Stimulated activated naive CD8-positive, alpha-beta T cell treated with anti-CD3 and anti-CD28 coated beads, Interleukin-15, Interleukin-2, amounts not matched to agents 100 U/mL and 50 U/mL, for 24 hours (primary cell): ENCODE data around the gene TNFAIP8L1.
"Not testable (repeated sequence)": the region's sequence is repeated elsewhere in the genome, so short reads cannot be mapped to it uniquely, and the experiment has no call there.

Experiments
- ATAC-seq: fragments of 150-1000 bp; cut with Tn5 transposase; one replicate; pipeline ENCODE4 v1.10.0; 2021
- DNase-seq: peaks from one replicate; pipeline ENCODE4 v3.0.0; 2021

The TNFAIP8L1 gene

DNA sequence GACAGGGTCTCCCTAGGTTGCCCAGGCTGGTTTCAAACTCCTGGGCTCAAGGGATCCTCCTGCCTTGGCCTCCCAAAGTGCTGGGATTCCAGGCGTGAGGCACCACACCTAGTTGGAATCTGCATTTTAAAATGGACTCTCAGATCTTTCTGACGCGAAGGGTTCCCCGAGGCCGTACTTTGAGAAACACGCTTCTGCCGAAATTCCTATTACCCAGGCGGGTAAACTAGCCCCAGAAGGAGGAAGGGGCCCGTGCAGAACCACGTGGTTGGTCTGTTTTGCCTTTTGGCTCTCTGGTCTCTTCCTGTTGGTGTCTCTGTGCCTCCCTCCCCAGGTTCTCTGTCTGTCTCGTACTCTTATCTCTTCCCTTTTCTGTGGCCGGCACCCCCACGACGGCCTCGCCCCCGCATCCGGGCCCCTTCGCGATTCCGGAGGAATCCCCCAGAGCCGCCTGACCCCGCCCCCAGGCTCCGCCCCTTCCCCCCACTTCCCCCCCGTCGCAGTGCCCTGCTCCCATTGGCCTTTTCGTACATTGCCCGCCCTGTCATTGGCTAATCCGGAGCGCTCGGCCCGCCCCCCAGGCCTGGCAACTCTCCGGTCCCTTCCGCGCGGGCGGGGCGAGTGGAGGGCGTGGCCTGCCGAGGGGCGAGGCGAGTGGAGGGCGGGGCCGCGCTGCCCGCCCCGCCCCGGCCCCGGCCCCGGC, at the start of gene TNFAIP8L1:
Gene TNFAIP8L1 (plus strand): TSS at position 689 of the 703 bp plus-strand sequence. CDS start 12,354 bp downstream, outside the sequence.
- ATAC-seq (peak; percentile 91), DNase-seq (peak; percentile 100)

- DNase-seq: peak; percentile 37
- ATAC-seq: peak; percentile 66
Measured at GRCh38 chr19:4589579-4590410, 49.5 kb upstream of the TNFAIP8L1 start.

DNA sequence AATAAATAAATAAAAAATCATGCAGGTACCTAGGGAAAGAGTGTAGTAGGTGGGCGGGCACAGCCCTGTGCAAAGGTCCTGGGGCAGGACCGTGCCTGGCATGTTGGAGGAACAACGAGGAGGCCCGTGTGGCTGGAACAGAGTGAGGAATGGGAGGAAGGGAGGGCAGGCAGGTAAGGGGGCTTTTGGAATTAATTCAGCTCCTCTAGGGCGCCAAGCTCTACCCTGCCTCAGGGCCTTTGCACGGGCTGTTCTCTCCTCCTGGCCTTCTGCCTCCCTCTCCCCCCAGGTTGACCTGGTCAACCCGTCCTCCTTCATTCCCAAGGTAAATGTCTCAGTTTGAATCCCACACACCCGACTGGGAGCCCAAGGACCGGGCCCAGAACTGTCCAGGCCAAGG, 48.8 kb upstream of the TNFAIP8L1 start:
- ATAC-seq (no peak), DNase-seq (no peak)

GRCh38 chr19:4591320-4591719, 48.0 kb upstream of the TNFAIP8L1 start:
- no peak for ATAC-seq
- DNase-seq: no peak

DNA sequence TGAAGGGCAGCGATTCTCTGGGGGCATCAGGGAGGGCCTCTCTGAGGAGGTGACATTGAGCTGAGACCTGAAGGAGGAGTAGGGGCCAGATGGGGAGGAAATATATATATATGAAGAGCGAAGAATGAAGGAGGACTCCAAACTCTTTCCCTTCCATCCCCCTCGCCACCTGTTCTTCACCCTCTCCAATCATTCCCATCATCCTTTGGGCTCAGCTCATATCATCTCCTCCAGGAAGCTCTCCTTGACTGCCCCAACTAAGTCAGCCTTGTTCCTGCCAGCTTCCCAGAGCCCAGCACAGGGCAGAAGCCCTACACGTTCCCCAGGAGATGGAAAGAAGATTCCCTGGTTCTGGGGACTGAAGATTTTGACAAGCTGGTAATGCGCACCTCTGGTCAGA, 46.9 kb upstream of the TNFAIP8L1 start:
- DNase-seq (no peak), ATAC-seq (no peak)

- DNase-seq: no peak
- ATAC-seq: no peak
Measured at GRCh38 chr19:4593409-4593851, 45.9 kb upstream of the TNFAIP8L1 start.

DNA sequence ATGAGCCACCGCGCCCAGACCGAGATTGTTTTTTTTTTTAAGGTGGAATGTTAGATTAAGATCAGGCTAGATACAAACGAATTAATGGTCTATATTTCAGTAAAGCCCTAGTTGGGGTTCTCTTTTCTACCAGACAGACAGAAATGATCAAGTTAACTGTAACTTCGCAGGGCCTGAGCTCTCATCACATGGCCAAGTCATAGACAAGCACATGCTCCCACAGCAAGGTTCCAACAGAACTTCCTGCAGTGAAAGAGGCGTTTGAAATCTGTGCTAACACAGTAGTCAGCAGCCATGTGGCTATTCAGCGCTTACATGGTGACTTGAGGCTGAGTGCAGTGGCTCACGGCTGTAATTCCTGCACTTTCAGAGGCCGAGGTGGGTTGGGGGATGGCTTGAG, 45.1 kb upstream of the TNFAIP8L1 start:
- ATAC-seq: no peak
- no peak for DNase-seq

- not testable (repeated sequence) for ATAC-seq, DNase-seq
Measured at GRCh38 chr19:4595158-4595557, 44.2 kb upstream of the TNFAIP8L1 start.

- no peak for DNase-seq
- ATAC-seq: no peak
Measured at GRCh38 chr19:4596033-4596904, 43.0 kb upstream of the TNFAIP8L1 start.

DNA sequence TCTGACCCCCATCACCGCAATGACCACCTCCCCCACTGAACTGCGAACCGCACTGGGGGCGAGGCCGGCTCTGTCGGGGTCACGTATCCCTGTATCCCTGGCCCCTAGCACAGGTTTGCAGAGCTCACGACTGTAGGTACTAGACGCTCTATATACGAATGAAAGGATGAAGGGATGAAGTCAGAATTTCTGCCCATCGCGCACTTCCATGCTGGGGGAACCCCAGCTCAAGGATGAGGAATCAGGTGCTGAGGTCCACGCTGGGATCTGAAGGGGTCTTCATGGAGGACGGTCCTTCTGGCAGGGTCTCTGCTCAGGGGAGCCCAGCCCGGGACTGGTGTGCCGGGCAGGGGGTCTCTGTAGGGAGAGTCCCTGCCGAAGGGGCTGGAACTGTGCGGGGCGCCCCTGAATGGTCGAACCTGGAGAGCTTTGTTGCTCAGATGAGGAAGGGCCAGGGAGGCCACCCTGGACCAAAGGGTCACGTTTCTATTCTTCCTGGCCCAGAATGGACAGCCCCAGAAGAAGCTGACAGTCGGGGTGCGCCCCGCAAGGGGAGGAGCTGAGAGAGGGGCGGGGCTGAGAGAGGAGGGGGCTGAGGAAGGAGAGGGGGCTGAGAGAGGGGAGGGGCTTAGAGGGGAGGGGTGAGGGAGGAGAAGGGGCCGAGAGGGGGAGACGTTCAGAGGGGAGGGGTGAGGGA, 41.9 kb upstream of the TNFAIP8L1 start:
- ATAC-seq (peak; percentile 12), DNase-seq (peak; percentile 28)

DNA sequence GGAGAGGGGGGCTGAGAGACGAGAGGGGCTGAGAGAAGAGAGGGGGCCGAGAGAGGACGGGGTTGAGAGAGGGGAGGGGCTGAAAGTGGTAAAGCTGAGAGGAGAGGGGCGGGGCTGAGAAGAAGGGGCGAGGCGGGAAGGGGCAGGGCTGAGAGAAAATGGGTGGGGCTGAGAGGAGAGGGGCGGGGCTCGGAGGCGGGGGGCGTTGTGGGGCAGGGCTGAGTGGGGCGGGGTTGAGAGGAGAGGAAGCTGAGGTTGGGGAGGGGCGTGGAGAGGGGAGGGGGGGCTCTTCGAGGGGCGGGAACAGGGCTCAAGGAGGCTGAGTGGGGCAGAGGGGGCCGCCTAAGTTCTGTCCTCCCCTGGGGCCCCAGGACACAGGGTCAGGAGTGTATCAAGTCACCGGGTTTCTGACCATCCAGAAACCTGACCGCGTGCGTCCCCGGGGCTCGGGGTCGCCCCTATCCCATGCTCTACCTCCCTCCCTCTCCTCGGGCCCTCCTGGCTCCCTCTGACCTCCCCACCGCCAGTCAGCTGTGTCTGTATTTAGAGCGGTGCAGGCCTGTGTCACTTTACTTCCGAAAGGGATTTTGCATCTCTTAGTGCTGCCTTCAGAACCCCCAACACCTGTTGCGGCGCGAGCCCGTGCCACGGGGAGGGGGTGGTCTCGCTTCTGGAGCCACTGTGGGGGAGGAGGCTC, 41.2 kb upstream of the TNFAIP8L1 start:
- peak; percentile 53 for ATAC-seq

GRCh38 chr19:4598712-4599111, 40.6 kb upstream of the TNFAIP8L1 start:
- ATAC-seq: no peak

More for the DNA sequence above, 41.2 kb upstream of the TNFAIP8L1 start:
- peak; percentile 61 for DNase-seq

DNA sequence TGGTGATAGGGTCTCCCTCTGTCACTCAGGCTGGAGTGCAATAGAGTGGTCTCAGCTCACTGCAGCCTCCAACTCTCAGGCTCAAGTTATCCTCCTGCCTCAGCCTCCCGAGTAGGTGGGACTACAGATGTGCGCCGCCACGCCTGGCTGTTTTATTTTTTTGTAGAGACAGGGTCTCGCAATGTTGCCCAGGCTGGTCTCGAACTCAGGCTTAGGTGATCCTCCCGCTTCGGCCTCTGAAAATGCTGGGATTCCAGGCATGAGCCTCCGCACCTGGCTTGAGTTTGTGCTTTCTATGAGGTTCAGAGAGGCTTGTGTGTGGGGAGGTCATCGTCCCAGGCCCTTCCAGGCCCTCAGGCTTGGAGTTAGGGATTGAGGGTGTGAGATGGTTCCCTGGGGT, 39.2 kb upstream of the TNFAIP8L1 start:
- ATAC-seq (no peak), DNase-seq (no peak)

More at GRCh38 chr19:4598712-4599111, 40.6 kb upstream of the TNFAIP8L1 start:
- no peak for DNase-seq

GRCh38 chr19:4600893-4601292, 38.4 kb upstream of the TNFAIP8L1 start:
- ATAC-seq: no peak

DNA sequence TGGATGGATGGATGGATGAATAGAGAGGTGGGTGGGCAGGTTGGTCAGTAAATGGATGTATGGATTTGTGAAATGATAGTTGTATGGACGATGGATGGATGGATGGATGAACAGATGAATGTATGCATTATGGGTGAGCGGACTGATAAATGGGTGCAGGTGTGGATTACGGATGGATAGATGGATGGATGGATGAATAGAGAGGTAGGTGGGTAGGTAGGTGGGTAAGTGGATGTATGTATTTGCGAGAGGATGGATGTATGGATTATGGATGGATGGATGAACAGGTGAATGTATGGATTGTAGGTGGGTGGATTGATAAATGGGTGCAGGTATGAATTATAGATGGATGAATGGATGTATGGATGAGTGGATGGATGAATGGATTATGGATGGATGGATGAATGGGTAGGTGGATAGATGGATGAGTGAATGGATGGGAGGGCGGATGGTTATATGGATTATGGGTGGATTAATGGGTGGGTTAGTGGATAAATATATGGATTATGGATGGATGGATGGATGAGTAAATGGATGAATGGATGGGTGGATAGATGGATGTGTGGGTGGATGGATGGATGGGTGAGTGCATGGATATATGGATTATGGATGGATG, 37.0 kb upstream of the TNFAIP8L1 start:
- DNase-seq (no peak), ATAC-seq (no peak)

More at GRCh38 chr19:4600893-4601292, 38.4 kb upstream of the TNFAIP8L1 start:
- no peak for DNase-seq

DNA sequence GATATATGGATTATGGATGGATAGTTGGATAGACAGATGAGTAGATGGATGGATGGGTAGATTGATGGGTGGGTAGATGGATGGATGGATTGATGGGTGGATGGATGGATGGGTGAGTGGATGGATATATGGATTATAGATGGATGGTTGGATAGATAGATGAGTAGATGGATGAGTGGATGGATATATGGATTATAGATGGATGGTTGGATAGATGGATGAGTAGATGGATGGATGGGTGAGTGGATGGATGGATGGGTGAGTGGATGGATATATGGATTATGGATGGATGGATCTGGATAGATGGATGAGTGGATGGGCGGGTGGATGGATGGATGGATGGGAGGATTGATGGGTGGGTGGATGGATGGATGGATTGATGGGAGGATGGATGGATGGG, 36.4 kb upstream of the TNFAIP8L1 start:
- DNase-seq: no peak
- no peak for ATAC-seq

DNA sequence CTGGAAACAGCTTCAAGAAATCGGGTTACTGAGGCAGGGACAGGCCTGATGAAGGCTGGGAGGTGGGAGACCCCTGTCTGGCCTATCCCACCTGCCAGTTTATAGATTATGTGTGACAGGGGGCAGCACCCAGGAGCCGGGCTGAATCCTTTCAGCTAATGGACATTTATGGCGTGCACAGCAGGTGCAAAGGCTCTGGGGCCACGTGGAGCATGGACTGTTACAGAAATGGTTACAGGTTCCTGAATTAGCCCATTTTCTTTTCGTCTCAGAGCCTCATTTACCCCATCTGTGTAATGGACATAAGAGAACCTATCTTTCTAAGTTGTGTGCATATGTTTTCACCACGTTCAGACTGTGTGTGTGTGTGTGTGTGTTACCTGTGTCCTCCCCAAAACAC, 34.4 kb upstream of the TNFAIP8L1 start:
- no peak for ATAC-seq
- DNase-seq: no peak

DNA sequence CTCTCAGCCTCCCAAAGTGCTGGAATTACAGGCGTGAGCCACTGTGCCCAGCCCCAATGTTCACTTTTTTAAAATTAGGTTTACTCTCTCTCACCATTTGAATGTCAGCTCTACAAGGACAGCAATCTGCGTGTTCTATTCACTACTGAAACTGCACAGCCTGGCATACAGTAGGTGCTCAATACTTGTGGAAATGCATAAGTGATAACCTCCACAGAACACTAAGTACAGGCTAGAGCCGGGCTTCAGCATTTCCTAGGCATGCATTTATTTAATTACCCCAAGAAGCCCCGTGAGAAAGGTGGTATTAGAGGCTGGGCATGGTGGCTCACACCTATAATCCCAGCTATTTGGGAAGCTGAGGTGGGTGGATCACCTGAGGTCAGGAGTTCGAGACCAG, 33.1 kb upstream of the TNFAIP8L1 start:
- DNase-seq (no peak), ATAC-seq (no peak)

DNA sequence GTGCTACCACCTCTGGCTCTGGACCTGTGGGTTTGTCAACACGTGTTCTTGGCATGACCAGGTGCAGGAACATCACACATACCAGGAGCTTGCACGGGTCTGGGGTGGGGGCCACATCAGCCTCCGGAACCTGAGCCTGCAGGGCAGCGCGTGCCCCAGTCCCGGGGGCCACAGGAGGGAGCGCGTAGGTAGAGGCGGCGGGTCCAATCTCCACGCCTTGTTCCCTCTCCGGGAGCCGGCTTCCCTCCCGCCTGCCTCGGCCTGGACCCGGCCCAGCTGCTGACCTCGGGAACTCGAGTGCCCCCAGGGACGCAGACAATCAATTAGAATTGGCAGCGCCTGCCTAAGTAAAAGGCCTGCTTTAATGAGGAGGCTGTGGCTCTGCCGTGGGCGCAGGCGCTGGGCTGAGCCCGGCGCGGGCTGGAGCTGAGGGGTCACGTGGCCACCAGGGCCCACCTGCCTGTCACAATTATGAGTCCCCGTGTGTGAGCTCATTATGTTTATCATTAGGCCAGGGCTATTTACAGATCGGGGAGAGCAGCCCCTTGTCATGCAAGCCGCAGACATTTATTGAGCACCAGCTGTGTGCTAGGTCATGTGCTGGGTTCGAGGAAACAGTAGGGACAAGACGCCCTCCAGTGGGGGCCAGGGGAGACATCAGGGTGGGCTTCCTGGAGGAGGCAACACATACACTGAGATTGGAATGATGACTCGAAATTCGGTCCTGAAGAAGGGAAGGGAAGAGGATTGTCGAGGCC, 32.2 kb upstream of the TNFAIP8L1 start:
- ATAC-seq: no peak
- no peak for DNase-seq
